Measurements from ENCODE around the gene CLEC2L.

DNA sequence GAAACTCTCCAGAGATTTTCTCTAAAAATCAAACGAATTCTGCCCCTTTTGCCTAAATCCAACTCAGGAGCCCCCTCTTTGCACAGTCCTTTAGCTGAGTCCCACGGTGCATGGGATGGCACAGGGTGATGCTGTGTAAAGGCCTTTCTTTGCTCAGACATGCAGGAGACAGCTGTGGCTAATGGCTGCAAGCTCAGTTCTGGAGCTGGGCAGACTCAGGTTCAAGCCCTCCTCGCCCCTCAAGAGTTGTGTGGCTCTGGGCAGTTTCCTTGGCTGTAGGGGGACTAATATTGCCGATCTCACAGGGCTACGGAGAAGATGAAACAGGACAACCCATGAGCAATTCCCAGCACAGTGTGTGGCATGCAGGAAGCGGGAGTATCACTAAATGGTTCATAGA, 42.6 kb downstream of the CLEC2L start:
- no peak for TF ChIP-seq POLR2A (IDR thresholded peaks at IDR 0.05)
- TF ChIP-seq POLR2AphosphoS5 (IDR thresholded peaks at IDR 0.05): no peak
- TF ChIP-seq, protein P1, sequence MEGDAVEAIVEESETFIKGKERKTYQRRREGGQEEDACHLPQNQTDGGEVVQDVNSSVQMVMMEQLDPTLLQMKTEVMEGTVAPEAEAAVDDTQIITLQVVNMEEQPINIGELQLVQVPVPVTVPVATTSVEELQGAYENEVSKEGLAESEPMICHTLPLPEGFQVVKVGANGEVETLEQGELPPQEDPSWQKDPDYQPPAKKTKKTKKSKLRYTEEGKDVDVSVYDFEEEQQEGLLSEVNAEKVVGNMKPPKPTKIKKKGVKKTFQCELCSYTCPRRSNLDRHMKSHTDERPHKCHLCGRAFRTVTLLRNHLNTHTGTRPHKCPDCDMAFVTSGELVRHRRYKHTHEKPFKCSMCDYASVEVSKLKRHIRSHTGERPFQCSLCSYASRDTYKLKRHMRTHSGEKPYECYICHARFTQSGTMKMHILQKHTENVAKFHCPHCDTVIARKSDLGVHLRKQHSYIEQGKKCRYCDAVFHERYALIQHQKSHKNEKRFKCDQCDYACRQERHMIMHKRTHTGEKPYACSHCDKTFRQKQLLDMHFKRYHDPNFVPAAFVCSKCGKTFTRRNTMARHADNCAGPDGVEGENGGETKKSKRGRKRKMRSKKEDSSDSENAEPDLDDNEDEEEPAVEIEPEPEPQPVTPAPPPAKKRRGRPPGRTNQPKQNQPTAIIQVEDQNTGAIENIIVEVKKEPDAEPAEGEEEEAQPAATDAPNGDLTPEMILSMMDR (IDR thresholded peaks at IDR 0.05): no peak
